Upper lobe of left lung (tissue), 6 donors: ENCODE results near the gene RUNX2. TPM values are rescaled to one million over a fixed set of nuclear protein-coding genes. Genes with fewer than 3 reads are reported as not detected.
"Not testable (repeated sequence)": the region's sequence is repeated elsewhere in the genome, so short reads cannot be mapped to it uniquely, and the experiment has no call there.

ENCODE experiments used
- ATAC-seq, 2 donors: fragments of 200-7000 bp; cut with Tn5 transposase; one replicate each; pipeline ENCODE4 v1.9.1; 2022; ENCODE audit warnings: mild to moderate bottlenecking in 2 of 2, moderate library complexity in 2 of 2; ENCODE audit not compliant: low FRiP score in 2 of 2
- DNase-seq, 2 donors: peaks; one replicate each; pipeline ENCODE4 v3.0.0-alpha.2; 2019 to 2020
- H3K27ac ChIP-seq, 4 donors: fragments of 200-600 bp; sonication (generic); one replicate each; pipeline ENCODE4 v1.5.1; 2016 to 2019
- H3K27me3 ChIP-seq, 4 donors: fragments of 200-600 bp; sonication (generic); one replicate each; pipeline ENCODE4 v1.5.1; 2017 to 2019
- H3K36me3 ChIP-seq, 4 donors: fragments of 200-600 bp; sonication (generic); one replicate each; pipeline ENCODE4 v1.5.1; 2016 to 2019
- H3K4me1 ChIP-seq, 4 donors: fragments of 200-600 bp; sonication (generic); one replicate each; pipeline ENCODE4 v1.5.1; 2018 to 2019
- H3K4me3 ChIP-seq, 4 donors: fragments of 200-600 bp; sonication (generic); one replicate each; pipeline ENCODE4 v1.5.1; 2017 to 2019; ENCODE audit warnings: mild to moderate bottlenecking in 2 of 4, moderate library complexity in 1 of 4
- H3K9me3 ChIP-seq, 4 donors: fragments of 200-600 bp; sonication (generic); one replicate each; pipeline ENCODE4 v1.5.1; 2018 to 2019
- CTCF ChIP-seq, 6 experiments: fragments of 450-650 bp in 4 of 6; fragments of 200-600 bp in 2 of 6; sonication (generic) in 2 of 6; IDR thresholded peaks; one replicate each; pipeline ENCODE4 v1.5.1; 2016 to 2019; ENCODE audit warnings: antibody characterized with exemption in 6 of 6
- EP300 ChIP-seq, 4 donors: sonication (generic); formaldehyde crosslinking; IDR thresholded peaks; one replicate each; pipeline ENCODE4 v1.5.1; 2017; ENCODE audit warnings: antibody characterized with exemption in 4 of 4, control low read depth in 2 of 4
- POLR2A ChIP-seq, 4 donors: fragments of 450-650 bp; IDR thresholded peaks; one replicate each; pipeline ENCODE4 v1.5.1; 2016 to 2017; ENCODE audit warnings: antibody characterized with exemption in 4 of 4, mild to moderate bottlenecking in 2 of 4
- POLR2AphosphoS5 ChIP-seq, 2 donors: sonication (generic); formaldehyde crosslinking; IDR thresholded peaks; one replicate each; pipeline ENCODE4 v1.5.1; 2017; ENCODE audit warnings: antibody characterized with exemption in 2 of 2
- WGBS, 2 donors: methylation state at CpG; one replicate each; pipeline ENCODE4 v1.1.5; 2017 to 2018; 5-methylcytosine and 5-hydroxymethylcytosine counted together
- total RNA-seq, 6 donors: library from RNA; depleted of rRNA in 4 of 6; stranded (reverse); fragments of >200 nt in 4 of 6; gene quantifications; one replicate each; pipeline versions ENCODE4 v1.1.0 to v1.2.1, GENCODE V29; 2016 to 2021
- donor health status: DM: no; HTN: no; CAD: no; lungs with moderate emphysema.
- donor health status: DM: no; HTN: yes; CAD: no; lungs with severe emphysema.

Gene RUNX2
- total RNA-seq, 6 donors from 2014 or later: 2.6 to 12.2 (median 5.5) TPM

GRCh38 chr6:45557454-45557853 is 229.3 kb downstream of the RUNX2 start:
- H3K9me3 ChIP-seq: no peaks in the 10 kb centered on the region

GRCh38 chr6:45558858-45559257 is 230.7 kb downstream of the RUNX2 start:
- ATAC-seq (no peak), DNase-seq (no peak)
- H3K36me3 ChIP-seq: no peaks in the 10 kb centered on the region
- peaks cover 3 to 15% (median 6%) of the 10 kb centered on the region in 4 donors for H3K4me1 ChIP-seq
- H3K4me3 ChIP-seq: no peak overlapping the region
- H3K27me3 ChIP-seq: no peaks in the 10 kb centered on the region
- TF ChIP-seq POLR2AphosphoS5 (IDR thresholded peaks at IDR 0.05) (no peak), CTCF (IDR thresholded peaks at IDR 0.05) (no peak), EP300 (IDR thresholded peaks at IDR 0.05) (no peak), POLR2A (IDR thresholded peaks at IDR 0.05) (no peak)
- H3K9me3 ChIP-seq: no peaks in the 10 kb centered on the region
- H3K27ac ChIP-seq: no peak overlapping the region

More at GRCh38 chr6:45557454-45557853, 229.3 kb downstream of the RUNX2 start:
- no peak overlapping the region for H3K27ac ChIP-seq
- 93 to 94% methylated on average over 2 of the region's 2 CpGs for WGBS, 2 donors
- ATAC-seq (no peak), DNase-seq (no peak)
- H3K36me3 ChIP-seq: no peaks in the 10 kb centered on the region
- TF ChIP-seq CTCF (IDR thresholded peaks at IDR 0.05): no peak
- TF ChIP-seq POLR2AphosphoS5 (IDR thresholded peaks at IDR 0.05): no peak
- no peak for TF ChIP-seq EP300 (IDR thresholded peaks at IDR 0.05)
- no peak for TF ChIP-seq POLR2A (IDR thresholded peaks at IDR 0.05)
- H3K27me3 ChIP-seq: no peaks in the 10 kb centered on the region
- no peak overlapping the region for H3K4me3 ChIP-seq
- H3K4me1 ChIP-seq: peaks cover 0 to 15% (median 3%) of the 10 kb centered on the region in 4 donors

- not testable (repeated sequence) for H3K27me3 ChIP-seq, ATAC-seq, H3K9me3 ChIP-seq, H3K36me3 ChIP-seq, DNase-seq, H3K27ac ChIP-seq, H3K4me3 ChIP-seq
- WGBS, 2 donors: 82 to 85% methylated on average over 3 of the region's 3 CpGs
- H3K4me1 ChIP-seq: peaks cover 3 to 15% (median 6%) of the 10 kb centered on the region in 4 donors
These were observed 232.2 kb downstream of the RUNX2 start for GRCh38 chr6:45560321-45560820.

- H3K4me3 ChIP-seq: no peak overlapping the region
- H3K9me3 ChIP-seq: no peaks in the 10 kb centered on the region
- DNase-seq (no peak), ATAC-seq (no peak)
- 95 to 96% methylated on average over 4 of the region's 4 CpGs for whole genome bisulfite sequencing, 2 donors
- H3K27ac ChIP-seq: no peak overlapping the region
- TF ChIP-seq CTCF (IDR thresholded peaks at IDR 0.05) (no peak), EP300 (IDR thresholded peaks at IDR 0.05) (no peak), POLR2A (IDR thresholded peaks at IDR 0.05) (no peak), POLR2AphosphoS5 (IDR thresholded peaks at IDR 0.05) (no peak)
- no peaks in the 10 kb centered on the region for H3K36me3 ChIP-seq
- peaks cover 0 to 6% (median 4%) of the 10 kb centered on the region in 4 donors for H3K4me1 ChIP-seq
- H3K27me3 ChIP-seq: no peaks in the 10 kb centered on the region
These were observed 234.0 kb downstream of the RUNX2 start for GRCh38 chr6:45562171-45562570.

GRCh38 chr6:45563041-45563440 is 234.9 kb downstream of the RUNX2 start:
- TF ChIP-seq EP300 (IDR thresholded peaks at IDR 0.05): no peak
- TF ChIP-seq POLR2AphosphoS5 (IDR thresholded peaks at IDR 0.05): no peak
- TF ChIP-seq POLR2A (IDR thresholded peaks at IDR 0.05): no peak
- TF ChIP-seq CTCF (IDR thresholded peaks at IDR 0.05): no peak
- Histone ChIP-seq H3K36me3 (no peaks in the 10 kb centered on the region), H3K4me1 (peaks cover 0 to 6% (median 4%) of the 10 kb centered on the region in 4 donors), H3K4me3 (no peak overlapping the region), H3K27ac (no peak overlapping the region), H3K27me3 (no peaks in the 10 kb centered on the region), H3K9me3 (no peaks in the 10 kb centered on the region)
- 50 to 54% methylated on average over 7 of the region's 7 CpGs for whole genome bisulfite sequencing, 2 donors
- DNase-seq (no peak), ATAC-seq (no peak)
